H1 (cell line): Measurements from ENCODE around the gene APOL3. TPM values are rescaled to one million over a fixed set of nuclear protein-coding genes. Genes with fewer than 3 reads are reported as not detected.

ENCODE experiments used
- CTCF ChIA-PET: fragments of 300-600 bp; sonication (Branson Sonifier 250); formaldehyde crosslinking; loops from one replicate; lab custom pipeline; 2021; ENCODE audit not compliant: partially characterized antibody; lab: Charles Lee
- POLR2A ChIA-PET: fragments of 300-600 bp; sonication (Branson Sonifier 250); formaldehyde crosslinking; loops from one replicate; lab custom pipeline; 2021; ENCODE audit warnings: inconsistent platforms; ENCODE audit not compliant: partially characterized antibody; lab: Charles Lee
- DNase-seq, 2 experiments: peaks; one replicate each; pipeline versions ENCODE4 v3.0.0 to v3.0.0-alpha.2; 2010 to 2022; ENCODE audit warnings: low spot score in 2 of 2, low read depth in 1 of 2, mixed read lengths in 1 of 2
- FAIRE-seq: peaks from 2 replicates; lab custom pipeline; 2011; peaks lifted over from hg19 to GRCh38; lab: Jason Lieb, UNC
- H2AFZ ChIP-seq: 2 replicates; pipeline ENCODE4 v1.8.1; 2012; ENCODE audit warnings: low read length, inconsistent platforms
- H2AK5ac ChIP-seq: 2 replicates; pipeline ENCODE4 v1.6.1; 2013; ENCODE audit warnings: low read depth, low read length
- H2BK120ac ChIP-seq: replicated peaks from 2 replicates; pipeline ENCODE3; 2013; ENCODE audit warnings: low read depth, low read length, inconsistent platforms
- H2BK12ac ChIP-seq: 2 replicates; pipeline ENCODE4 v1.6.1; 2013; ENCODE audit warnings: low read depth, low read length
- H2BK15ac ChIP-seq: 2 replicates; pipeline ENCODE4 v1.6.1; 2013; ENCODE audit warnings: low read length
- H2BK20ac ChIP-seq: 2 replicates; pipeline ENCODE4 v1.6.1; 2013; ENCODE audit warnings: low read length
- H2BK5ac ChIP-seq: 2 replicates; pipeline ENCODE4 v1.6.1; 2013; ENCODE audit warnings: low read depth, low read length
- H3K14ac ChIP-seq: 2 replicates; pipeline ENCODE4 v1.6.1; 2013; ENCODE audit warnings: inconsistent platforms; ENCODE audit not compliant: insufficient read length
- H3K18ac ChIP-seq: 2 replicates; pipeline ENCODE4 v1.6.1; 2013; ENCODE audit warnings: low read length; ENCODE audit errors: extremely low read depth
- H3K23ac ChIP-seq: 2 replicates; pipeline ENCODE4 v1.6.1; 2013; ENCODE audit warnings: inconsistent platforms; ENCODE audit not compliant: insufficient read length
- H3K23me2 ChIP-seq: 2 replicates; pipeline ENCODE4 v1.6.1; 2013; ENCODE audit warnings: low read depth, low read length
- H3K27ac ChIP-seq: 2 replicates; pipeline ENCODE4 v1.6.1; 2011; ENCODE audit warnings: low read depth, low read length, inconsistent platforms
- H3K27me3 ChIP-seq, 4 experiments: replicated peaks in 1 of 4; 1 replicate in 1 of 4; 2 replicates in 3 of 4; pipeline versions ENCODE4 v1.6.1 to v1.8.1; 2011 to 2013; ENCODE audit warnings: low read length in 3 of 4, mild to moderate bottlenecking in 3 of 4, inconsistent platforms in 2 of 4, mixed read lengths in 2 of 4, moderate library complexity in 1 of 4; ENCODE audit not compliant: control insufficient read depth in 3 of 4, insufficient read depth in 3 of 4; ENCODE audit errors: extremely low read depth in 1 of 4
- H3K36me3 ChIP-seq, 4 experiments: 2 replicates each; pipeline versions ENCODE4 v1.6.1 to v1.8.1; 2011 to 2013; ENCODE audit warnings: mild to moderate bottlenecking in 4 of 4, low read length in 3 of 4, moderate library complexity in 2 of 4, control low read depth in 1 of 4, inconsistent platforms in 1 of 4; ENCODE audit not compliant: insufficient read depth in 4 of 4, control insufficient read depth in 2 of 4
- H3K4ac ChIP-seq: replicated peaks from 2 replicates; pipeline ENCODE3; 2013; ENCODE audit warnings: low read length, low read depth, mixed read lengths, inconsistent platforms; ENCODE audit not compliant: insufficient read length
- H3K4me1 ChIP-seq, 4 experiments: replicated peaks in 1 of 4; 1 replicate in 1 of 4; 2 replicates in 3 of 4; pipeline versions ENCODE4 v1.6.1 to v1.8.1; 2011 to 2013; ENCODE audit warnings: low read length in 3 of 4, inconsistent platforms in 2 of 4, mixed read lengths in 1 of 4; ENCODE audit not compliant: insufficient read depth in 4 of 4, control insufficient read depth in 3 of 4
- H3K4me2 ChIP-seq, 2 experiments: 2 replicates each; pipeline versions ENCODE4 v1.6.1 to v1.8.1; 2011 to 2013; ENCODE audit warnings: low read depth in 2 of 2, low read length in 2 of 2, control low read depth in 1 of 2, inconsistent platforms in 1 of 2, mild to moderate bottlenecking in 1 of 2; ENCODE audit not compliant: insufficient read depth in 1 of 2
- H3K4me3 ChIP-seq, 4 experiments: fragments of 200-600, 300-600 bp in 1 of 4; sonication (generic), shearing (Covaris generic), sonication (Bioruptor Twin) in 1 of 4; 2 replicates each; pipeline versions ENCODE4 v1.5.1 to v1.8.1; 2011 to 2016; ENCODE audit warnings: low read length in 4 of 4, low read depth in 3 of 4, control low read depth in 2 of 4, inconsistent platforms in 2 of 4, mild to moderate bottlenecking in 2 of 4, mixed read lengths in 1 of 4, moderate library complexity in 1 of 4; ENCODE audit not compliant: insufficient read depth in 2 of 4; ENCODE audit errors: extremely low read depth in 1 of 4
- H3K56ac ChIP-seq: replicated peaks from 2 replicates; pipeline ENCODE3; 2013; ENCODE audit warnings: low read depth, mild to moderate bottlenecking, mixed read lengths, low read length, inconsistent platforms; ENCODE audit not compliant: insufficient read length
- H3K79me1 ChIP-seq: 2 replicates; pipeline ENCODE4 v1.6.1; 2013; ENCODE audit warnings: low read depth, low read length, control low read depth
- H3K79me2 ChIP-seq, 2 experiments: 2 replicates each; pipeline versions ENCODE4 v1.6.1 to v1.8.1; 2012 to 2013; ENCODE audit warnings: low read length in 2 of 2, mild to moderate bottlenecking in 2 of 2, inconsistent platforms in 1 of 2; ENCODE audit not compliant: insufficient read depth in 2 of 2, control insufficient read depth in 1 of 2
- H3K9ac ChIP-seq, 4 experiments: replicated peaks in 1 of 4; 1 replicate in 1 of 4; 2 replicates in 3 of 4; pipeline versions ENCODE4 v1.6.1 to v1.8.1; 2011 to 2013; ENCODE audit warnings: low read depth in 3 of 4, low read length in 3 of 4, control low read depth in 2 of 4, mild to moderate bottlenecking in 2 of 4, moderate library complexity in 2 of 4, inconsistent platforms in 1 of 4; ENCODE audit errors: extremely low read depth in 1 of 4
- H3K9me3 ChIP-seq, 2 experiments: 2 replicates each; pipeline versions ENCODE4 v1.6.1 to v1.8.1; 2012 to 2013; ENCODE audit warnings: mild to moderate bottlenecking in 2 of 2, moderate library complexity in 2 of 2, control low read depth in 1 of 2, inconsistent platforms in 1 of 2, low read depth in 1 of 2, low read length in 1 of 2, mixed read lengths in 1 of 2; ENCODE audit not compliant: insufficient read depth in 2 of 2
- H4K20me1 ChIP-seq, 2 experiments: replicated peaks in 1 of 2; 2 replicates each; pipeline versions ENCODE3 to v1.8.1; 2011 to 2013; ENCODE audit warnings: inconsistent platforms in 2 of 2, low read length in 2 of 2, mild to moderate bottlenecking in 1 of 2; ENCODE audit not compliant: insufficient read depth in 2 of 2, control insufficient read depth in 1 of 2
- H4K5ac ChIP-seq: 2 replicates; pipeline ENCODE4 v1.6.1; 2013; ENCODE audit warnings: low read length, low read depth, mixed read lengths, inconsistent platforms; ENCODE audit not compliant: insufficient read length
- H4K8ac ChIP-seq: 2 replicates; pipeline ENCODE4 v1.8.0; 2013; ENCODE audit warnings: mild to moderate bottlenecking, moderate library complexity, low read length, inconsistent platforms; ENCODE audit not compliant: insufficient read depth; ENCODE audit errors: extremely low read depth
- H4K91ac ChIP-seq: replicated peaks from 2 replicates; pipeline ENCODE3; 2013; ENCODE audit warnings: low read length, mixed read lengths, inconsistent platforms; ENCODE audit not compliant: insufficient read length
- CTBP2 ChIP-seq: IDR thresholded peaks from 2 replicates; pipeline ENCODE4 v1.7.0; 2011; ENCODE audit warnings: borderline replicate concordance, mild to moderate bottlenecking, moderate library complexity, mixed read lengths, low read length; ENCODE audit not compliant: insufficient read depth, insufficient read length
- NRF1 ChIP-seq: IDR thresholded peaks from 2 replicates; pipeline ENCODE4 v1.6.1; 2011; ENCODE audit warnings: mild to moderate bottlenecking, low read depth, low read length, improper control_type of control experiment
- SP1 ChIP-seq: IDR thresholded peaks from 2 replicates; pipeline ENCODE4 v1.6.1; 2011; ENCODE audit warnings: low read depth, low read length
- TBP ChIP-seq: IDR thresholded peaks from 2 replicates; pipeline ENCODE4 v1.6.1; 2011; ENCODE audit warnings: low read depth, low read length, improper control_type of control experiment
- WGBS, 2 experiments: shearing (Covaris generic) in 1 of 2; methylation state at CpG; one replicate each; pipeline versions ENCODE4 v1.1.6 to v1.1.7; 2013 to 2015; ENCODE audit warnings: low lambda C conversion rate in 2 of 2, mixed read lengths in 2 of 2, inconsistent platforms in 1 of 2, low coverage in 1 of 2, missing lambda C conversion rate in 1 of 2; ENCODE audit not compliant: insufficient replicate concordance in 2 of 2, insufficient coverage in 1 of 2, insufficient read length in 1 of 2; ENCODE audit errors: extremely low coverage in 1 of 2, missing lambda C conversion rate in 1 of 2; 5-methylcytosine and 5-hydroxymethylcytosine counted together
- polyA plus RNA-seq, 7 experiments: library from polyadenylated mRNA; depleted of rRNA in 3 of 7; stranded (reverse) in 5 of 7; unstranded in 2 of 7; fragments of >200 nt in 5 of 7; fragments of 200-250 nt in 2 of 7; gene quantifications; 1 replicate in 5 of 7; 2 replicates in 1 of 7; 4 replicates in 1 of 7; pipeline versions ENCODE4 v1.2.1 to v1.2.3, GENCODE V29; 2011 to 2013; ENCODE audit warnings: missing spikeins in 2 of 7, mixed read lengths in 2 of 7
- total RNA-seq: library from RNA; stranded (reverse); fragmentation: NEBNext Ultra II Directional; extraction: Animal tissue kit (Norgen Biotek cat#: 25700); gene quantifications from 2 replicates; pipeline ENCODE4 v1.2.1, GENCODE V29; 2021

Gene APOL3
- total and polyA plus RNA-seq, 2 of the 8 experiments (the other 6 are each of a cell fraction or from before 2014, with no cell fraction given) = 0.12 TPM; not detected in 1

DNA sequence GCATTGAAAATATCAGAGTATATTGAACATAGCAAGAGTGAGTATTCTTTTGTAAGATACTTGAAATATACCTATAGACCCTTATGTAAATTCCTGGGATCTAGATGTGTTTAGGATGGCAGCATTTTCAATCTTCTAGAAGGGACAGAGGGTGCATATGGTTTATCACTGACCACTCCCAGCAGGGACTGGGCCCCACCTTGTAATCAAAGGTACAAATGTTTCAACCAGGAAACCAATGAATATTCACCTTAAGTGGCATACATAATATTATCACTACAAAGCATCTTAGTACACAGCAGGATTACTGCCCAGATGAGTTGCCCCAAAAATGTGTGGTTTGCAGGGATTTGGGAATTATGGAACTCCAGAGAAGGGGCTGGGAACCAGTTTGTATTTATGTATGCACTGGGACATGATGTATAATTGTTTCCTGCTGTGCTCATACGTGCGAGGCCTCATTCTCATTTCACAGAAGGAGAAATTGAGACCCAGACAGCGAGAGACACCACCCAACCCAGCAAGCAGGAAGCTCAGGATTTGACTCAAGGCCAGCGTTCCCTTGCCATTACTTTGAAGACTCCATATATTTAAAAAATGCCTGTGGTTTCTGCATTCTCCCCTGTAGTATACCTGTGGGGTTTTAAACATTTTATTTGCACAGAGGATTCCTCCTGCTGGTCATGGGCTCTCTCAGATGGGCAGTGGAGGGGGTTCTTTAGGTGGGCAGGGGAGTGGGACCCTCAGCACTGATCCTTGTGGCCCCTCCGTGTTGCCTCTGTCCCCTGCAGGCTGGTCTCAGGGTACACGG lies 35.9 kb upstream of the APOL3 start:
- no peaks in the 10 kb centered on the region for H4K20me1 ChIP-seq
- 0 out of 8 replicates have a peak overlapping the region, but pooled peaks of 1 of the 4 experiments have one; percentile 5 for H3K4me3 ChIP-seq
- no peak overlapping the region for H2AK5ac ChIP-seq
- CTCF ChIA-PET = interaction anchor here (0.8 to 4.1 kb wide), 17 partner anchors 7 to 290 kb away, joined by 3 to 14 read pairs (median 8); no protein-coding TSS in a partner anchor
- POLR2A ChIA-PET = interaction anchor here (1.0 to 1.3 kb wide), 2 partner anchors 10 to 43 kb away, joined by 3 read pairs; partner anchors contain the start of gene APOL2
- H2AFZ ChIP-seq = no peak overlapping the region
- DNase-seq = no peak
- H3K14ac ChIP-seq = no peak overlapping the region
- H3K23ac ChIP-seq = no peak overlapping the region
- no peak overlapping the region for H3K27ac ChIP-seq
- no peaks in the 10 kb centered on the region for H3K36me3 ChIP-seq
- peak overlapping the region; percentile 81; the same call in 1 of the 2 replicates for H2BK15ac ChIP-seq
- H3K9ac ChIP-seq = no peak overlapping the region
- H3K9me3 ChIP-seq = peaks cover 0 to under 1% of the 10 kb centered on the region in 2 experiments; a peak in 1 of 4 replicates
- H4K5ac ChIP-seq = no peak overlapping the region
- no peaks in the 10 kb centered on the region for H3K79me1 ChIP-seq
- H3K4me1 ChIP-seq = peaks cover 0 to 11% (median 9%) of the 10 kb centered on the region in 4 experiments; a peak in 6 of 7 replicates
- H4K91ac ChIP-seq = no peak overlapping the region
- no peak overlapping the region for H4K8ac ChIP-seq
- peak overlapping the region in 1 of 2 experiments; percentile 34; a peak in 1 of 4 replicates for H3K4me2 ChIP-seq
- 0 out of 2 replicates have a peak overlapping the region, but pooled peaks have one; percentile 32 for H3K18ac ChIP-seq
- H3K79me2 ChIP-seq = no peaks in the 10 kb centered on the region
- WGBS, 2 experiments = 75% methylated on average over 6 of the region's 6 CpGs; no CpG with 5 or more reads in 1 of the 2 experiments
- no peak overlapping the region for H3K56ac ChIP-seq
- no peak overlapping the region for H2BK12ac ChIP-seq
- no peak overlapping the region for H3K4ac ChIP-seq
- no peaks in the 10 kb centered on the region for H3K23me2 ChIP-seq
- no peak overlapping the region for H2BK20ac ChIP-seq
- no peaks in the 10 kb centered on the region for H3K27me3 ChIP-seq
- no peak overlapping the region for H2BK120ac ChIP-seq
- no peak overlapping the region for H2BK5ac ChIP-seq
- peak; percentile 24 for FAIRE-seq
- TF ChIP-seq CTBP2 = no peak
- no peak for TF ChIP-seq TBP
- TF ChIP-seq NRF1 = no peak
- no peak for TF ChIP-seq SP1
